Activated CD4-positive, alpha-beta T cell treated with anti-CD3 and anti-CD28 coated beads, Interleukin-2, amount 50 U/mL, for 16 hours (primary cell): ENCODE measurements around the gene FXYD7.
A peak's percentile ranks its signal among the peaks of the same experiment; 100 is the strongest.

ENCODE experiments used
- DNase-seq: peaks from one replicate; pipeline ENCODE4 v3.0.0-alpha.2; 2020

FXYD7 gene

DNA sequence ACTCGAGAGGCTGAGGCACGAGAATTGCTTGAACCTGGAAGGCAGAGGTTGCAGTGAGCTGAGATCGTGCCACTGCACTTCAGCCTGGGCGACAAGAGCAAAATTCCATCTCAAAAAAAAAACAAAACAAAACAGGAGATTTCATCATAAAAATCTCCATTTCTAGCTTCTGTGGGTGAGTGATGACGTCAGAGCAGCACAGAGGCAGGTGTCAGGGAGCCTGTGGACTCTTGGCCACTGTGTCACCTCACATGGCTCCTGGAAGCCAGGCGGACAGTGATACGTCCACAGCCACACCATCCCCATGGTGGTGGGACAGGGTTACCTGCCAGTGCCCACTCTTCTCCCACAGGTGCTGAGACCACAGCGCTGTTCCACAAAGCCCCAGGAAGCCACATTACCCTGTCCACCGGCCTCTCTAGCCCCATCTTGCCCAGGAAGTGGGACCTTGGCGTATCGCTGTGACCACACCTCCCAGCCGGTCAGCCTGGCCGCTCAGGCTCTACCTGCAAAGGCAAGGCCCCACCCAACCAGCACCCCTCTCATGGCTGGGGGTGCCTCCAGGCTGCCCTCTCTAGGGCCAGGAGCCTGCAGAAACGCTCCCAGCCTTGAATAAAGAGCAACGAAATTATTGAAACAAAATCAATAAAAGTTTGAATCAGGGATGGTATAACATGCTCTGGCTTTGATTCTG is 29.9 kb upstream of the FXYD7 start:
- no peak for DNase-seq

DNA sequence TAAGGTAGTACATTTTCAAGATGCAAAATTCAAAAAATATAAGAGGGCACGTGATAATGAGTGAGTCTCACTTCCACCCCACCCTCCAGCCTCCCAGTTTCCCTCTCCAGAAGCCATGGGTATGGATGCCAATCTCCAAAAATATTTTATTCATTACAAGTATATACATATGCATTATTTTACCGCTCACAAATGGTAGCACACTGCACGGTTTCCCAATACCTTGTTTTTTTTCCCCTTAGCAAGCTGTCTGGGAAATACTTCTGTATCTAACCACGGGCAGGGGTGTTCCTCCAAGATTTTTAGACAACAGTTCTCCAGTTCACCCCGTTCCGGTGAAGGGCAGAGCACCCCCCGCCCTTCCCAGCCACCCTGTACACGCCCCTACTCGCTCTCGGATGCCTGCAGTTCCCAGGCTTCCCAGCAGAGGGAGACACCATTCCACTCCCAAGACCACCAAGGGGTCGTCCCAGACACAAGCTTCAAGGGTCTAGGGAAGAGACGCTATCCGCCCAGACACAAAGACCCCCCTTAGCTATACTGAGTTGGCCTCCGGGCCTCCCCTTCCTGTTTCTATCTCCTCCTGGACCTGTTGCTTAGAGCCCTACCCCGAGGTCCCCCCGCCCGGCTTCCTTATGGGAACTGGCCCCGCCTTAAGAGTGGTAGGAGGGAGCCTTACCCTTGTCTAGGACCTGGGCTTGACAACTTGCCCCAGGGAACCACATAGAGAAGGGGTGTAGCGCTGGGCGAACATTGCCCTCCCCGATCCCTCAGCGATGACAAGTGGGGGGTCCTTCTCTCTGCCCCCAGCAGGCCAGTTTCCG is 28.5 kb upstream of the FXYD7 start:
- peak; percentile 57 for DNase-seq

DNA sequence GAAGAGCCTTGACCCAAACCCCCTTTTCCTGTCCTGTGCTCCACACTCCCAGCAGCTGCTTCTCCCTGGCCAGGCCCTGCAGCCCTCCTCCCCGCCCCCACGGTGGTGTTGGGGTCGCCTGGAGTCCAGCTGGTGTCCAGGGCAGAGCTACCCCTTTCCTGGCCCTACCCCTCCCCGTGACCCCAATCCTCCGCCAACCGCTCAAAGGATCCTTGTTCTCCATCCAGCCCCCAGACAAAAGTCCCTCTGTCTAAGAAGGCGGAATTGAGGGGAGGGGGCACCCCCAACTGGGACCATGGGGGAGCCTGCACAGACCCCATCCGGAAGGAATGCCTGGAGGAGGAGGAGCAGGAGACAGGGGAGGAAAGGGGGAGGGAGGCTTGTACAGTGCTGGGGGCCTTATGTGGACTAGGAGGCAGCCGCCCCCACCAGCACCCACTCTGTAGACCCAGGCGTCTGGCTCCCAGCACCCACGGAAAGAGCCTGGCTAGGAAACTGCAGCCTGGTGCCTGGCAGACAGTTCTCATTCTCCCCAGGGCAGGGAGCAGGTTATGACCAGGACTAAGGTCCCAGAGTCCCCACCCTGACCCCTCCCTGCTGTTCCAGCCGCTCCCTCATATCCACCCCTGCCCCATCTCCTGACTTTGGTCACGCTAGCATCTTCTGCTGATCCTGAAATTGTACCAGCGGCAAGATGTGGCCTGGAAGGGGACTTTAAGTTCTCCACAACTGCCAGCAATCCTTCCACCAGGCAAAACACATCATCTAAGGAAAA is 27.7 kb upstream of the FXYD7 start, which contains the start of gene FXYD3:
Gene FXYD3, plus strand, starts transcription at position 647 of the 775 bp plus-strand sequence. CDS start 3,554 bp downstream, outside the sequence.
- DNase-seq, result no peak

DNA sequence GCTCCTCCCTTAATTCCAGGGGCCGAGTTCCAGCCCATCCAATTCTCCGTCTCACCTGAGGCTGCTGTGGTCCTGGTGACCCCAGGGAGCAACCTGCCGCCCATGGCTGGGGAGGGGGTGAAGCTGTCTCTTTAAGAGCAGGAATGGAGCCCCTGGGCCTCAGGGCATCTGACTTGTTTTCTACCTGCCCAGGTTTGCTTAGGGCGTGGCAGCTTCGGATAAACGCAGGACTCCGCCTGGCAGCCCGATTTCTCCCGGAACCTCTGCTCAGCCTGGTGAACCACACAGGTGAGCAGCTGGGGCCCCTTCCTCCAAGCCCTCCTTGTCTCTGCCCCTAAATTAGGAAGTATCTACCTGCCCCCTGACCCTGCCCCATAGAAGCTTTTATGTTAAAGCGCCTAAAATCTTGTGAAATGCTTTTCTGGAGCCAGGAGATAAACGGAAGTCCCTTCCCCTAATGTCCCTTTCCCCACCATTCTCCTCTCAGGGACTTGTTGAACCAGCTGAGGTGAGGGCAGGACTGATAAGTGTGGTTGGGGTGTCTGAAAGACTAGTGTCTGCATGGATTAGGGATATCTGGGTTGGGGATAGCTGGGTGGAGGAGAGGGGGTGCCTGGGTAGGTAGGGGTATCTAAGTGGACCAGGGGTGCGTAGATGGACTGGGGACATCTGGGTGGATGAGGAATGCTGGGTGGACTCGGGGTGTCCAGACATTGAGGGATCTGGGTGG is 26.8 kb upstream of the FXYD7 start:
- no peak for DNase-seq

DNA sequence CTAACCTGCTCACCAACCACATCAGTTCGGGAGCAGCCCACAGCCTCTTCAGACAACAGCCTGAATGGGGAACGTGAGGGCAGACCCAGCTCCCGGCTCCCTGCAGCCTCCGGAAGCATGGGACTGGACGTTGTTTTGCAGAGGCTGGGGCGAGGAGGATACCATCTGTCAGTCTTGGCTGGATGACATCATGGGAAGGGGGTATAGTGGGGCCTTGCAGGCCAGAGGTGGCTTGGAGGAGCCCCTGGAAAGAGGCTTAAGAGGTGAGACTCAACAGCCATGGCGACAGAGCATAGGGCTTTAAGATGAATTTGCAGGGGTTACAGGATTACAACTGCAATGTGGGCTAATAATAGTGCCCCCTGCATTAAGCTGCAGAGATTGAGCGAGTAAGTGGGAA is 25.9 kb upstream of the FXYD7 start:
- no peak for DNase-seq

DNA sequence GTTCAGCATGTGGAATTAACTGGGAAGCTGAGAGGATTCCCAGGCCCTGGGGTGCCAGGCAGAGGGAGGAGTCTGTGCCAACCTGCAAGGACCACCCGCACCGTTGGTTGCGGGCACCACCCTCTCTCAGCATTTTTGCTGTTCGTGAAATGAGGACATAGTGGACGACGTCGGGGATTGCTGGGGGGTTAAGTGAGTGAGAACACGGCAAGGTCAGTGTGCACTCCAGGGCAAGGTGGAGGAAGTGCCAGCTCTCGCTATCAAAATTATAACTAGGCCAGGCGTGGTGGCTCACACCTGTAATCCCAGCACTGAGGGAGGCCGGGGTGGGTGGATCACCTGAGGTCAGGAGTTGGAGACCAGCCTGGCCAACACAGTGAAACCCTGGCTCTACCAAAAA is 25.3 kb upstream of the FXYD7 start:
- no peak for DNase-seq

DNA sequence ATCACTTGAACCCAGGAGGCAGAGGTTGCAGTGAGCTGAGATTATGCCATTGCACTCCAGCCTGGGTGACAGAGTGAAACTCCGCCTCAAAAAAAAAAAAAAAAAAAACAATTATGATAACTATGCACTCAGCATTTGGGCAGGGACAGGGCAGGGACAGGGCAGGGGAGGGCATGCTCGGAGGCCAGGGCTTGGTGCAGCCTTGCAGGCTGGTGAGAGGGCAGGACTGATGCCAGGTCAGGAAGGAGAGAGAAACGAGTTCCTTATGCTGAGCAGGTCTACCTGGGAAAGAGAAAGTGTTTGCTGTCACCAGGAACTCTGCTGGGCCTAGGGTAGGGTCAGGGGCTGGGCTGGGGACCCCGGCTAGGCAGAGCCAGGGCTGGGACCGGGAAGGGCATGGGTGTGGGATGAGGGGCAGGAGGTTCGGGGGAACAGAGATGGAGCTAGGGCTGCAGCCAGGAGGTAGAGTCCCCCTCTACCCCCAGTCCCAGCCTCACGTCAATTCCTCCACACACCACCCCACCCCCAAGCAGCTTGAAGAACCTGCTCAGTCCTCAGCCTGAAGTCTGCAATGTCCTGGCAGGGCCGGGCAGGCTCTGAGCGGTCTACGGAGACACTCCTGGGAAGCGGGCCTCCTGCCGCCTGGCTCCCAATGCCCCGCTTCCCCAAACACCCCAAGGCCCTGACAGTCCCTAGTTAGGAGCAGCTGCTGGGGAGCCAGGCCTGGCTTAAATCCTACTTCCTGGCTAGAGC is 24.6 kb upstream of the FXYD7 start:
- no peak for DNase-seq

- no peak for DNase-seq
These were observed 24.0 kb upstream of the FXYD7 start for GRCh38 chr19:35119091-35119490.

- DNase-seq, result no peak
These were observed 23.4 kb upstream of the FXYD7 start for GRCh38 chr19:35119578-35120155.

- DNase-seq, result no peak
These were observed 22.6 kb upstream of the FXYD7 start for GRCh38 chr19:35120492-35120891.

DNA sequence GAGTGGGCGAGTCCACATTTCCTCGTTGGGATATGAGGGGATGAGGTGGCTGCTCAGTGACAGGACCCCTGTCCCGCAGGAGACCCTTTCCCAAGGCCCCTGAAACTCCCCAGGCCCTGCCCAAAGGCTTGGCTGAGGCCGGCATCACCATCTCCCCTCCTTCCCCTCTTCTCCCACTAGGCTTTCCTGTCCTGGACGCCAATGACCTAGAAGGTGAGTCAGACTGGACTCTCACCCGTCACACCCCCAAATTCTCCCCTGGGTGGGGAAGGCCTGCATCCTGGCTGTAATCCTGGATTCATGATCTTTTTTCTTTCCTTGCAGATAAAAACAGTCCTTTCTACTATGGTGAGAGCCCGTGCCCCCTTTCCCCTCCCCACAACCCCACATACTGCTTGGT is 22.2 kb upstream of the FXYD7 start:
- DNase-seq, result no peak

DNA sequence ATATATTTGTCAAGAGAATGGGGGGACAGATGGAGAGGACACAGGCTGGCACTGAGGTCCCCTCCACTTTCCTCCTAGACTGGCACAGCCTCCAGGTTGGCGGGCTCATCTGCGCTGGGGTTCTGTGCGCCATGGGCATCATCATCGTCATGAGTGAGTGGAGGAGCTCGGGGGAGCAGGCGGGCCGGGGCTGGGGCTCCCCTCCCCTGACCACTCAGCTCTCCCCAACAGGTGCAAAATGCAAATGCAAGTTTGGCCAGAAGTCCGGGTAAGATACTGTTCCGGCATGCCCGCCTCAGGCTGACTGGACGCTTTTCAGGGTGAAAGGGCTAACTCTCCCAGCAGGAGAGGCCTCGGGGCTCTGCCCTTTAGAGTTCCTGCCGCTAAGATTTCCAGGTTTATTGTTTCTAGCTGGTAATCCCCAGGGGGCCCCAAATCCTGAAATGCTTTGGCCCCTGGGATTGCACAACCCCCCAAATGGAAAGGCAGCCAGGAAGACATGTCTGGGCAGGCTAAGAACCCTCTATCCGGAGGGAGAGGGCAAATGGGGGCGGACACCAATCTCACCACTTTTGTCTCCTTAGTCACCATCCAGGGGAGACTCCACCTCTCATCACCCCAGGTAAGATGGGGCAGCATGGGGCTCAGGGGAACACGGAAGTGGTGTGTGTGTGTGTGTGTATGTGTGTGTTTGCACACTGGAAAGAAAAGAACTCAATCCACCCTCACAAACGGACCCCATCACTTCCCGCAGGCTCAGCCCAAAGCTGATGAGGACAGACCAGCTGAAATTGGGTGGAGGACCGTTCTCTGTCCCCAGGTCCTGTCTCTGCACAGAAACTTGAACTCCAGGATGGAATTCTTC is 20.1 kb upstream of the FXYD7 start:
- DNase-seq, result no peak

- no peak for DNase-seq
These were observed 19.5 kb upstream of the FXYD7 start for GRCh38 chr19:35123573-35123972.

DNA sequence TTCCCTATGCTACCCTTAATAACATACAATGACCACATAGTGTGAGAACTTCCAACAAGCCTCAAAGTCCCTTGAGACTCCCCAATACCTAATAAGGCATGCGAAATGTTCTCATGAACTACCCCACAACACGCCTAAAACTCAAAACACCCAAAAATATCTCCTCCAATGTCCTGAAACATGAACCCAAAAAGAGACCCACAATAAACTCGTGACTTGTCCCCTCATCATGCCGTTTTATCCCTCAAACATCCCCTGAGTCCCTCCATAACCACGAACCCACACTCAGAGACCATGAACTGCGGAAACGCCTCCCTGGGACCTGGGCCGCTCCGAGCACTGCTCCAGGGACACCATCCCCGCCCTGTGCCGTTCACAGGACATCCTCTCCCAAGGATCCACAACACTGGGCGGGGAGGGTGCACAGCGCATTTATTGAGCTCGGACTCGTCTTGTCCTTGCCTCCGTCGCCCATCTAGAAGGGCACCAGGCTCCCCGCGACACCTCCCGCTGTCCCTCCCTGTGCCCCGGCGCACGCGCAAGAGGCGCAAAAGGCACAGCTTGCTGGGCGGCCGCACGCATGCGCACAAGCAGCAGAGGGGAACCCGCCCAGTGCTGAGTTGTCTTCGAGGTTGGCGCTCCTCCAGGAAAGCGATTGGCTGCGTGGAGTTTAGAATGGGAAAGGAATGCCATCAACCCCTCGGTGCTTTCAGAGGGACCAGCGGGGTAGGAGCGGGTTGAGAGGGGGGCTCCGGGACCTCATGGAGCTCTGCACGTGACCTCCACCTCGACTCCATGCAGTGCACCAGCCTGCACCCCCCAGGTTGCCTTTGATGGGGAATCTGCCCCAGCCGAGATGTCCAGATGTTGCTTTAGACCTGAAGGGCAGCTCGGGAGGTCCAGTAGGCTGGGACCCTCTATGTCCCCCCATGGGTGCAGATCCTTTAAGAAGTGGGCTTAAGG is 18.7 kb upstream of the FXYD7 start:
- DNase-seq, result peak; percentile 88

DNA sequence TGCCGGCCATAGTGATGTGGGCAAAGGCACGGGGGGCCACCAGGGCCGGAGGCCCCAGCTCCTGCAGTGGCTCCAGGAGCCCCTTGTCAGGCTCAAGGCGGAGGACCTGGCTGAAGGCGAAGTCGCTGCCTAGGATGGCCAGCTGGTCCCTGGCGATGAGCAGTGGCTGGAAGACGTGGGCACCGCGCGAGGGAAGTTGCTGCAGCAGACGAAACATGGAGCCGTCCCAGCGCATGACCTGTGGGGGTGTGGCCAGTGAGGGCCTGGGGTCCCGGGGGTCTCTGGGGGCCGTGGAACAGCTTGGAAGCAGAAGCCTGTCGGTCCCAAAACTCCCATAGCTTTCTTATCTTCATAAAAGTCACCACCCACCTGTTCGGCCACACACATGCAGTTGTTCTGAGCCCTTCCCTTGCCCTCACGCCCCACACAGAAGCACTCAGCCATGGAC is 17.8 kb upstream of the FXYD7 start:
- no peak for DNase-seq

DNA sequence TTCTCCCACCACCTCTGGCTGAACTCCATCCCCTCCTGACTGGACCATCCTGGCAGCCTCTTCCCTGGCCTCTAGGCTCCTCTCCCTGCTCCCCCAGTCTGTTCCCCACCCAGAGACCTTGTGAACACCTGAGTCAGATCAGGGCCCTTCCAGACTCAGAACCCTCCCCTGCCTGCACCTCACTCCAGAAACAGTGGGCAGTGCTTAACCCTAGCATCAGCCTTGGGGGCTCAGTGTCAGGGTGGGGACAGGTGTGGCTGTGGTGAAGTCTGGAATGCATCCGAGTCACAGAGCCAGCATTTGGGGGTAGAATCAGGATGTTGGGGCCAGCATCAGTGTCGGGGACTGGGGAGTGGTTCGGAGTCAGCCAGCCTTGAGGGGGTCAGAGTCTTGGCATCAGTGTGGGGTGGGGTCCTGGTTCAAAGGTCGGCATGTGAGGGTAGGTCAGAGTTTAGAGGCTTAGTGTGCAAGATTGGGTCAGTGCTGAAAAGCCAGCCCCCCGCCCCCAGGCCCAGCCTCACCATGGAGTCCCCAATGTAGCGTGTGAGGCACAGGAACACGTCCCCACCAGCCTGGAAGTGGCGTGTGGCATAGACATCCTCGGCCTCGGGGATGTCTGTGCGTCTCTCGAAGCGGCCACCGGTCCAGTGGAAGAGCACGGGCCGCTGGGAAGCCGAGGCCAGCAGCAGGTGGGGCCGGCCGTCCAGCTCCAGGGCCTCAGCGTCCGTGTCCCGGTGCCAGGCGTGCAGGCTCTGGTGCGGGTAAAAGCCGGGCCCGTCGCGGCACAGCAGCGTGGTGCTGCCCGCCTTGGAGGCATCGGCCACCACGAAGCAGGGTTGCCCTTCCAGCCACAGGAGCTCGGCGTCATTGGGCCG is 17.1 kb upstream of the FXYD7 start:
- DNase-seq, result no peak

DNA sequence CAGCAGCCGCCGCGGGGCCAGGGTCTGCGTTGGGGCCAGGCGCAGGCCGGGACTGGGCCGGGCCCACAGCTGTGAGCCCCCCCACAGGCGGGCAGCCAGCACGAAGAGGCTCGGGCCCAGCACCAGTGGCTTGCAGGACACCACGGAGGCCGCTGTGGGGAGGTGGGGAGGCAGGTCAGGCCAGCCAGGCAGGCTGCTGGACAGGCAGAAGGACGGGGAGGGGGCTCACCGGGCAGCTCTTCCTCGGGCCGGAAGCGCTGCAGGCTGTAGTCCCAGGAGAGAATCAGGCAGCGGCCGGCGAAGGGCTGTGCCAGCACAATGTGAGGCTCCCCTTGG is 16.5 kb upstream of the FXYD7 start:
- no peak for DNase-seq

DNA sequence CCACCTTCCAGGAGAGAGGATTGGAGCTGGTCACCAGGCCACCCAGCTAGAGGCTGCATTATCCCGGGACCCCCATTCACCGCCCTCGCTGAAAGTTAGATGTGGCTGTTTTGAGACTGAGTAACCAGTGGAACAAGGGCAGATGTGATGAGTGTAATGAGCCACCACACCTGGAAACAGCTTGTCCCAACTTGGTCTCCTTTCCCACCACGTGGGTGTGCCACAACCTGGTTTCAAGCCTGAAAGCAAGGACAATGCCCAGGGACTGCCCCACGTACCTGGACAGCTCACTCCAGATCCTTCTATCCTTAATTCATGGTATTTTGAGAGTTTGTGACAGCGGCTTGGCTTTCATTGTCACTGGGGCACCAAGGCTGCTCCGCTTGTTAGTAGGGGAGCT is 15.2 kb upstream of the FXYD7 start:
- no peak for DNase-seq
